Thymus (tissue), 11 donors: ENCODE data around the gene SYTL3. TPM values are rescaled to one million over a fixed set of nuclear protein-coding genes. Genes with fewer than 3 reads are reported as not detected.
"Not testable (repeated sequence)": the region's sequence is repeated elsewhere in the genome, so short reads cannot be mapped to it uniquely, and the experiment has no call there.

Experiments used
- DNase-seq, 9 donors: peaks; one replicate each; pipeline ENCODE4 v3.0.0-alpha.2; 2013; ENCODE audit warnings: low spot score in 9 of 9, low read depth in 6 of 9, missing footprints in 1 of 9
- H3K27ac ChIP-seq, 2 donors: one replicate each; pipeline ENCODE4 v1.5.1; 2013; ENCODE audit warnings: control low read depth in 1 of 2, low read depth in 1 of 2, low read length in 1 of 2, mild to moderate bottlenecking in 1 of 2, moderate library complexity in 1 of 2
- H3K27me3 ChIP-seq, 2 donors: one replicate each; pipeline ENCODE4 v1.5.1; 2013; ENCODE audit warnings: low read length in 1 of 2; ENCODE audit not compliant: control insufficient read depth in 2 of 2, insufficient read depth in 1 of 2
- H3K36me3 ChIP-seq, 2 donors: one replicate each; pipeline ENCODE4 v1.5.1; 2013; ENCODE audit warnings: low read length in 1 of 2, mild to moderate bottlenecking in 1 of 2, moderate library complexity in 1 of 2; ENCODE audit not compliant: control insufficient read depth in 2 of 2, insufficient read depth in 2 of 2
- H3K4me1 ChIP-seq, 2 donors: one replicate each; pipeline ENCODE4 v1.5.1; 2013; ENCODE audit warnings: low read length in 2 of 2; ENCODE audit not compliant: control insufficient read depth in 2 of 2, insufficient read depth in 2 of 2
- H3K4me3 ChIP-seq, 2 donors: one replicate each; pipeline ENCODE4 v1.5.1; 2013; ENCODE audit warnings: low read length in 2 of 2, control low read depth in 1 of 2, mild to moderate bottlenecking in 1 of 2
- H3K9me3 ChIP-seq, 2 donors: one replicate each; pipeline ENCODE4 v1.5.1; 2013; ENCODE audit warnings: low read length in 1 of 2, mild to moderate bottlenecking in 1 of 2; ENCODE audit not compliant: control insufficient read depth in 2 of 2, insufficient read depth in 1 of 2
- WGBS: extraction: QIAGEN DNeasy Blood & Tissue Kit; methylation state at CpG from one replicate; pipeline ENCODE4 v1.1.7; 2013; 5-methylcytosine and 5-hydroxymethylcytosine counted together
- polyA plus RNA-seq: library from polyadenylated mRNA; stranded (reverse); fragments of 200-250 nt; gene quantifications from one replicate; pipeline ENCODE4 v1.2.3, GENCODE V29; 2013
- total RNA-seq: library from RNA; stranded (reverse); fragments of 120-200 nt; gene quantifications from one replicate; pipeline ENCODE4 v1.2.4, GENCODE V29; 2013
- donor health status: healthy.

The SYTL3 gene
- total and polyA plus RNA-seq, 2 donors: 22.6 to 109 TPM

GRCh38 chr6:158668707-158669103, 18.9 kb downstream of the SYTL3 start:
- Histone ChIP-seq H3K9me3 (peaks cover 0 to 4% of the 10 kb centered on the region in 2 donors), H3K27ac (no peak overlapping the region), H3K4me1 (peaks cover 32 to 48% of the 10 kb centered on the region in 2 donors), H3K4me3 (no peak overlapping the region), H3K27me3 (no peaks in the 10 kb centered on the region), H3K36me3 (peaks cover 21 to 35% of the 10 kb centered on the region in 2 donors)
- 97% methylated on average over 7 of the region's 7 CpGs for WGBS
- DNase-seq: no peak

DNA sequence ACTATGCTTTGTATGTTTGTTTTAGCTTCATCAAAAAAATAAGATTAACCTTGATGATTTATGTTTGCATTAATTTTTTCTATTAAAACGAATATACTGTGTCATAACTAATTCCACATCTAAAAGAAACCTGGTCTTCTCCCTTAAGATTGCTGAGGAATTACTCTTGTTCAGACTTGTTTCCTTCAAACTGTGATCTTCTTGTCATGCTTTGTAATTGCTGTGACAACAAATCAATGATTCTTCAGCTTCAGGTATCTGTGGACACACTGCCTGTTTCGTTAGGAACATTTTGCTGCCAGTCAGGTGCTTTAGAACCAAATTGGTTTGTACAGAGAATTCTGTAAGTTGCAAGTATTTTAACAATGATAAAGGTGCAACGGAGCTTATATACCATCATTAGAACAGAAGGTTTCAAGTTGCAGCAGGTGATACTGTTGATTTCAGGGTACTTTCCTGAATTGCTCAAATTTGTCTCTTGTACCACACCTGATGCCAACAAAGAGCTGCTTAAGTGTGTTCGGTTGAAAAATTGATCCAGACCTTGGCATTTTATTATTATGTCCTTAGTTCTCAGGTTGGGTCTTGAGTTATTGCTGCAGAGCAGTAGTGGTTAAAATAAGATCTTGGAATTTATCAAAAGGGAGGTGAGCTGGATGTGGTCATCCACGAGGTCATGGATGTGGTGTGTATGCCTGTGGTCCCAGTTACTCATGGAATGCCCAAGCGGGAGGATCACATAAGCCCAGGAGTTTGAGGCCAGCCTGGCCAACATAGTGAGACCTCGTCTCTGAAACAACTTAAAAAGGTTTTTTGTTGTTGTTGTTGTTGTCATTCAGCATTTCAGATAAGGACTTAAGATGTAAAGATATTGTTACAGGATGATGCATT, 19.5 kb downstream of the SYTL3 start:
- Histone ChIP-seq H3K36me3 (peaks cover 25 to 38% of the 10 kb centered on the region in 2 donors), H3K27ac (no peak overlapping the region)
- 94% methylated on average over 7 of the region's 7 CpGs for WGBS

DNA sequence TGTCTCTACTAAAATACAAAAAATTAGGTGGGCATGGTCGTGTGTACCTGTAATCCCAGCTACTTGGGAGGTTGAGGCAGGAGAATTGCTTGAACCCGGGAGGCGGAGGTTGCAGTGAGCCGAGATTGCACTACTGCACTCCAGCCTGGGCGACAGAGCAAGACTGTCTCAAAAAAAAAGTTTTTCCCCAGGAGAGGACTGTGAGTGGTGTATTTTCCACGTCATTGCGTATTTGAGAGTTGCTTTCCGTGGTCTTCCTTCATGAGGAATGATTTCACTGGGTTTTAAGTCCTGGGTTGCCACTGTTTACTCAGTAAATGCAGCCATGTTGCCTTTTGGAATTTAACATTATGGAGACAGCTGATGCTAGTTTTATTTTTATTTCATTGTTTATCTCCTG, 22.3 kb downstream of the SYTL3 start:
- DNase-seq, H3K4me3 ChIP-seq, H3K27ac ChIP-seq, H3K27me3 ChIP-seq, H3K9me3 ChIP-seq: not testable (repeated sequence)
- WGBS: 97% methylated on average over 8 of the region's 8 CpGs
- peaks cover 16 to 28% of the 10 kb centered on the region in 2 donors for H3K36me3 ChIP-seq
- H3K4me1 ChIP-seq: peaks cover 12 to 20% of the 10 kb centered on the region in 2 donors

More for the DNA sequence above, 19.5 kb downstream of the SYTL3 start:
- DNase-seq: no peak
- no peaks in the 10 kb centered on the region for H3K27me3 ChIP-seq
- no peak overlapping the region for H3K4me3 ChIP-seq
- peaks cover 32 to 43% of the 10 kb centered on the region in 2 donors for H3K4me1 ChIP-seq
- H3K9me3 ChIP-seq: peaks cover 0 to 4% of the 10 kb centered on the region in 2 donors

- no peaks in the 10 kb centered on the region for H3K27me3 ChIP-seq
- no peak overlapping the region for H3K27ac ChIP-seq
- no peak for DNase-seq
- no peaks in the 10 kb centered on the region for H3K9me3 ChIP-seq
- peaks cover 15 to 28% of the 10 kb centered on the region in 2 donors for H3K36me3 ChIP-seq
- WGBS: 98% methylated on average over 6 of the region's 6 CpGs
- H3K4me1 ChIP-seq: peaks cover 6 to 14% of the 10 kb centered on the region in 2 donors
- no peak overlapping the region for H3K4me3 ChIP-seq
Observed at GRCh38 chr6:158672726-158673125, 22.9 kb downstream of the SYTL3 start.

DNA sequence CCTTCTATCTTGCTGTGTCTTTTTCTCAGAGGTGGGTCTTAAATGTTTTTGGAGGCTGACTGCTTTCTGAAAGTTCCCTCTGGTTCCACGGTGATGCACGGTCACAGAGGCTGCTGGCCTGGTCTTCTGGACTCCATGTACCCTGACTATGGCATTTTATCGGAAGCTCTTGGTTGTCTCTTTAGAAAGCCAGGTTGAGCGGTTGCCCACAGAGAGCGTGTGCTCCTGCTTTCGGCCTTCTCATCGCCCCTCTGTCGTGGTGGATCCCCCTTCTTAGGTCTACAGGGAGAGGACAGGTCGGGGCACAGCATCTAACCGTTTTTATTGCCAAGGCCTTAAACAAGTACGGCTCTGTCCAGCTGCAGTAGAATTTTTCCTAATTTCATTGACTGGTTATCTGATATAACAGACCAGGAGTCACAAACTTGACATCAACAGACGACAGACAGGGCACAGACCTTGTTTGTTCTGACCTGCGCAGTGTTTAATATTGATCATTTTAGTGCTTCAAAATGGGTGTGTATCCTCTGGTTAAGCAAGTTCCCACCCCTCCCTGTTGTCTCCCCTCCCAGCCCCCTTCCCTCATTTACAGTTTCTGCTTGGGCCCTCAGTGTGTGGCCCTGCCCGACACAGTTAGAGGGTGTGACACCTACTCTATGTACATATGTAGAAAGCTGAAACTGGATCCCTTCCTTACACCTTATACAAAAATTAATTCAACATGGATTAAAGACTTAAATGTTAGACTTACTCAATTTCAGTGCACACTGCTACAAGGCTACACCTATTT, 24.7 kb downstream of the SYTL3 start:
- 96% methylated on average over 14 of the region's 14 CpGs for WGBS
- H3K27me3 ChIP-seq: no peaks in the 10 kb centered on the region
- no peak overlapping the region for H3K4me3 ChIP-seq
- H3K9me3 ChIP-seq: no peaks in the 10 kb centered on the region
- peaks cover 6 to 17% of the 10 kb centered on the region in 2 donors for H3K36me3 ChIP-seq
- no peak overlapping the region for H3K27ac ChIP-seq
- DNase-seq: no peak
- peaks cover 0 to 2% of the 10 kb centered on the region in 2 donors for H3K4me1 ChIP-seq

DNA sequence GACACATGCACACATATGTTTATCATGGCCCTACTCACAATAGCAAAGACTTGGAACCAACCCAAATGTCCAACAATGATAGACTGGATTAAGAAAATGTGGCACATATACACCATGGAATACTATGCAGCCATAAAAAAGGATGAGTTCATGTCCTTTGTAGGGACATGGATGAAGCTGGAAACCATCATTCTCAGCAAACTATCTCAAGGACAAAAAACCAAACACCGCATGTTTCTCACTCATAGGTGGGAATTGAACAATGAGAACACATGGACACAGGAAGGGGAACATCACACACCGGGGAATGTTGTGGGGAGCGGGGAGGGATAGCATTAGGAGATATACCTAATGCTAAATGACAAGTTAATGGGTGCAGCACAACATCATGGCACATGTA, 27.2 kb downstream of the SYTL3 start:
- not testable (repeated sequence) for H3K4me1 ChIP-seq, H3K27me3 ChIP-seq, DNase-seq, H3K27ac ChIP-seq, H3K4me3 ChIP-seq, H3K9me3 ChIP-seq
- WGBS: 100% methylated on average over 3 of the region's 3 CpGs
- peaks cover 5 to 23% of the 10 kb centered on the region in 2 donors for H3K36me3 ChIP-seq

GRCh38 chr6:158677906-158678578, 28.2 kb downstream of the SYTL3 start:
- Histone ChIP-seq H3K27me3 (no peaks in the 10 kb centered on the region), H3K9me3 (no peaks in the 10 kb centered on the region), H3K4me1 (peaks cover 0 to 2% of the 10 kb centered on the region in 2 donors), H3K36me3 (peaks cover 7 to 20% of the 10 kb centered on the region in 2 donors), H3K4me3 (no peak overlapping the region), H3K27ac (no peak overlapping the region)
- DNase-seq: no peak
- WGBS: 86% methylated on average over 11 of the region's 11 CpGs

GRCh38 chr6:158680015-158680414, 30.2 kb downstream of the SYTL3 start:
- Histone ChIP-seq H3K9me3 (no peaks in the 10 kb centered on the region), H3K36me3 (peaks cover 11 to 13% of the 10 kb centered on the region in 2 donors), H3K27ac (no peak overlapping the region), H3K4me3 (no peak overlapping the region), H3K27me3 (no peaks in the 10 kb centered on the region), H3K4me1 (peaks cover 6 to 17% of the 10 kb centered on the region in 2 donors)
- WGBS: 96% methylated on average over 2 of the region's 2 CpGs
- no peak for DNase-seq
